HepG2 (cell line): Measurements from ENCODE around the gene ACBD5. TPM values are rescaled to one million over a fixed set of nuclear protein-coding genes. Genes with fewer than 3 reads are reported as not detected.
A peak's percentile ranks its signal among the peaks of the same experiment; 100 is the strongest.

Source experiments
- AGO2 ChIP-seq: fragments of 200-400 bp; formaldehyde crosslinking; optimal IDR thresholded peaks from 2 replicates; pipeline ENCODE3; 2017; ENCODE audit warnings: mild to moderate bottlenecking, low read depth, low read length, moderate library complexity
- BORCS8-MEF2B ChIP-seq: sonication (generic); formaldehyde crosslinking; IDR thresholded peaks from 2 replicates; pipeline ENCODE4 v1.8.0; 2022; ENCODE audit warnings: mild to moderate bottlenecking, missing genetic modification reagents
- DR1 ChIP-seq: sonication (generic); formaldehyde crosslinking; IDR thresholded peaks from 2 replicates; pipeline ENCODE4 v1.8.0; 2021; ENCODE audit warnings: mild to moderate bottlenecking, missing genetic modification reagents, inconsistent platforms
- EZH2 ChIP-seq: conservative IDR thresholded peaks from 2 replicates; pipeline ENCODE4 v1.6.1; 2012; ENCODE audit warnings: mild to moderate bottlenecking, low read depth, low read length, moderate library complexity
- GZF1 ChIP-seq: sonication (generic); formaldehyde crosslinking; IDR thresholded peaks from 2 replicates; pipeline ENCODE4 v1.5.1; 2020; ENCODE audit warnings: mild to moderate bottlenecking, missing genetic modification reagents
- IKZF1 ChIP-seq: fragments of 450-650 bp; IDR thresholded peaks from 2 replicates; pipeline ENCODE4 v1.7.1; 2016
- JARID2 ChIP-seq: sonication (generic); formaldehyde crosslinking; IDR thresholded peaks from 2 replicates; pipeline ENCODE4 v1.8.1; 2023; ENCODE audit warnings: missing genetic modification reagents, inconsistent platforms; ENCODE audit not compliant: insufficient replicate concordance
- KLF6 ChIP-seq: IDR thresholded peaks from 2 replicates; pipeline ENCODE4 v1.8.0; 2016; ENCODE audit warnings: missing biosample characterization, missing genetic modification reagents
- MIXL1 ChIP-seq: IDR thresholded peaks from 2 replicates; pipeline ENCODE4 v1.6.1; 2016
- MTF2 ChIP-seq: sonication (generic); formaldehyde crosslinking; IDR thresholded peaks from 2 replicates; pipeline ENCODE4 v1.5.0; 2020; ENCODE audit warnings: missing genetic modification reagents, borderline replicate concordance
- NR2F6 ChIP-seq, 2 experiments: IDR thresholded peaks; 2 replicates each; pipeline ENCODE4 v1.6.1; 2016; ENCODE audit warnings: antibody characterized with exemption in 1 of 2, mild to moderate bottlenecking in 1 of 2
- RCOR2 ChIP-seq: IDR thresholded peaks from 2 replicates; pipeline ENCODE4 v1.6.1; 2016; ENCODE audit warnings: missing biosample characterization, missing genetic modification reagents
- WIZ ChIP-seq: sonication (generic); formaldehyde crosslinking; IDR thresholded peaks from 2 replicates; pipeline ENCODE4 v1.5.1; 2020; ENCODE audit warnings: mild to moderate bottlenecking, missing genetic modification reagents
- YEATS4 ChIP-seq: sonication (generic); formaldehyde crosslinking; IDR thresholded peaks from 2 replicates; pipeline ENCODE4 v1.4.0; 2020; ENCODE audit warnings: missing genetic modification reagents, borderline replicate concordance
- ZKSCAN1 ChIP-seq: fragments of 150-350 bp; IDR thresholded peaks from 2 replicates; pipeline ENCODE4 v1.6.1; 2014; ENCODE audit warnings: low read length
- ZNF431 ChIP-seq: sonication (generic); formaldehyde crosslinking; IDR thresholded peaks from 2 replicates; pipeline ENCODE4 v1.9.0; 2022; ENCODE audit warnings: missing genetic modification reagents, low read depth, mild to moderate bottlenecking, borderline replicate concordance
- ZNF639 ChIP-seq: conservative IDR thresholded peaks from 2 replicates; pipeline ENCODE4 v1.6.1; 2018; ENCODE audit warnings: missing genetic modification reagents
- ZSCAN12 ChIP-seq: sonication (generic); formaldehyde crosslinking; IDR thresholded peaks from 2 replicates; pipeline ENCODE4 v1.9.0; 2021; ENCODE audit warnings: mild to moderate bottlenecking, missing genetic modification reagents
- ZSCAN29 ChIP-seq: sonication (generic); formaldehyde crosslinking; conservative IDR thresholded peaks from 2 replicates; pipeline ENCODE4 v1.4.0; 2020; ENCODE audit warnings: mild to moderate bottlenecking, missing genetic modification reagents
- polyA plus RNA-seq, 8 experiments: library from polyadenylated mRNA; depleted of rRNA in 3 of 8; stranded (reverse) in 7 of 8; unstranded in 1 of 8; fragments of >200 nt; fragmentation: Illumina TruSeq in 4 of 8; extraction: Trizol in 4 of 8; gene quantifications; 2 replicates each; pipeline versions ENCODE4 v1.2.1 to v1.2.3, GENCODE V29; 2011 to 2016; ENCODE audit warnings: low read depth in 4 of 8, missing spikeins in 1 of 8, mixed read lengths in 1 of 8; ENCODE audit not compliant: insufficient read depth in 1 of 8
- total RNA-seq, 5 experiments: library from RNA; depleted of rRNA; stranded (reverse); fragments of >200 nt; fragmentation: Illumina TruSeq; extraction: Trizol; gene quantifications; 2 replicates each; pipeline ENCODE4 v1.2.3, GENCODE V29; 2016; ENCODE audit warnings: low read depth in 1 of 5
- TF ChIP-seq, protein P1 (sequence below): sonication (generic); formaldehyde crosslinking; IDR thresholded peaks from 2 replicates; pipeline ENCODE4 v1.5.1; 2020; ENCODE audit warnings: mild to moderate bottlenecking, missing genetic modification reagents, moderate library complexity
- TF ChIP-seq, protein P2 (sequence below): sonication (generic); formaldehyde crosslinking; IDR thresholded peaks from 2 replicates; pipeline ENCODE4 v1.5.0; 2020; ENCODE audit warnings: missing genetic modification reagents
- TF ChIP-seq, protein P3 (sequence below): sonication (generic); formaldehyde crosslinking; IDR thresholded peaks from 2 replicates; pipeline ENCODE4 v1.8.1; 2023; ENCODE audit warnings: mild to moderate bottlenecking, missing genetic modification reagents, borderline replicate concordance
- TF ChIP-seq, protein P4 (sequence below): IDR thresholded peaks from 2 replicates; pipeline ENCODE4 v1.6.1; 2016; ENCODE audit warnings: mild to moderate bottlenecking, missing biosample characterization, missing genetic modification reagents
- TF ChIP-seq, protein P5 (sequence below): IDR thresholded peaks from 2 replicates; pipeline ENCODE4 v1.6.1; 2016; ENCODE audit warnings: control low read depth

ACBD5 gene
- total and polyA plus RNA-seq, 2 of the 13 experiments (the other 11 are each of a cell fraction or from before 2014, with no cell fraction given): 10.3 to 14.8 TPM

GRCh38 chr10:27240212-27241009 is at the start of gene ACBD5 (continued):
- TF ChIP-seq WIZ (CRISPR knock-in tag): 0 out of 2 replicates have a peak, but pooled peaks have one; percentile 80
- TF ChIP-seq, protein P1, sequence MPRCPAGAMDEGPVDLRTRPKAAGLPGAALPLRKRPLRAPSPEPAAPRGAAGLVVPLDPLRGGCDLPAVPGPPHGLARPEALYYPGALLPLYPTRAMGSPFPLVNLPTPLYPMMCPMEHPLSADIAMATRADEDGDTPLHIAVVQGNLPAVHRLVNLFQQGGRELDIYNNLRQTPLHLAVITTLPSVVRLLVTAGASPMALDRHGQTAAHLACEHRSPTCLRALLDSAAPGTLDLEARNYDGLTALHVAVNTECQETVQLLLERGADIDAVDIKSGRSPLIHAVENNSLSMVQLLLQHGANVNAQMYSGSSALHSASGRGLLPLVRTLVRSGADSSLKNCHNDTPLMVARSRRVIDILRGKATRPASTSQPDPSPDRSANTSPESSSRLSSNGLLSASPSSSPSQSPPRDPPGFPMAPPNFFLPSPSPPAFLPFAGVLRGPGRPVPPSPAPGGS (CRISPR knock-in tag): no peak
- TF ChIP-seq GZF1 (CRISPR knock-in tag): no peak; the same call in 1 of the 2 replicates
- peak; percentile 55; the same call in 1 of the 2 replicates for TF ChIP-seq KLF6 (CRISPR knock-in tag)
- TF ChIP-seq AGO2: peak; percentile 2
- TF ChIP-seq DR1: peak; percentile 38; the same call in 1 of the 2 replicates
- TF ChIP-seq, protein P2, sequence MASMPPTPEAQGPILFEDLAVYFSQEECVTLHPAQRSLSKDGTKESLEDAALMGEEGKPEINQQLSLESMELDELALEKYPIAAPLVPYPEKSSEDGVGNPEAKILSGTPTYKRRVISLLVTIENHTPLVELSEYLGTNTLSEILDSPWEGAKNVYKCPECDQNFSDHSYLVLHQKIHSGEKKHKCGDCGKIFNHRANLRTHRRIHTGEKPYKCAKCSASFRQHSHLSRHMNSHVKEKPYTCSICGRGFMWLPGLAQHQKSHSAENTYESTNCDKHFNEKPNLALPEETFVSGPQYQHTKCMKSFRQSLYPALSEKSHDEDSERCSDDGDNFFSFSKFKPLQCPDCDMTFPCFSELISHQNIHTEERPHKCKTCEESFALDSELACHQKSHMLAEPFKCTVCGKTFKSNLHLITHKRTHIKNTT (CRISPR knock-in tag): no peak
- TF ChIP-seq, protein P3, sequence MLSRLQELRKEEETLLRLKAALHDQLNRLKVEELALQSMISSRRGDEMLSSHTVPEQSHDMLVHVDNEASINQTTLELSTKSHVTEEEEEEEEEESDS: no peak
- TF ChIP-seq ZNF639 (CRISPR knock-in tag): peak; percentile 73
- peak; percentile 56; the same call in 1 of the 2 replicates for TF ChIP-seq BORCS8-MEF2B (CRISPR knock-in tag)
- TF ChIP-seq ZNF431: no peak
- peak; percentile 31; the same call in 1 of the 2 replicates for TF ChIP-seq NR2F6 (IDR thresholded peaks at IDR 0.05)
- no peak; the same call in 1 of the 2 replicates for TF ChIP-seq NR2F6 (CRISPR knock-in tag; IDR thresholded peaks at IDR 0.05)
- TF ChIP-seq, protein P4, sequence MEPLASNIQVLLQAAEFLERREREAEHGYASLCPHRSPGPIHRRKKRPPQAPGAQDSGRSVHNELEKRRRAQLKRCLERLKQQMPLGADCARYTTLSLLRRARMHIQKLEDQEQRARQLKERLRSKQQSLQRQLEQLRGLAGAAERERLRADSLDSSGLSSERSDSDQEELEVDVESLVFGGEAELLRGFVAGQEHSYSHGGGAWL (CRISPR knock-in tag): no peak
- TF ChIP-seq ZKSCAN1: no peak
- no peak for TF ChIP-seq IKZF1
- TF ChIP-seq JARID2 (CRISPR knock-in tag): peak; percentile 39
- TF ChIP-seq MIXL1: peak; percentile 38; the same call in 1 of the 2 replicates
- peak; percentile 91 for TF ChIP-seq YEATS4 (CRISPR knock-in tag)
- TF ChIP-seq, protein P5, sequence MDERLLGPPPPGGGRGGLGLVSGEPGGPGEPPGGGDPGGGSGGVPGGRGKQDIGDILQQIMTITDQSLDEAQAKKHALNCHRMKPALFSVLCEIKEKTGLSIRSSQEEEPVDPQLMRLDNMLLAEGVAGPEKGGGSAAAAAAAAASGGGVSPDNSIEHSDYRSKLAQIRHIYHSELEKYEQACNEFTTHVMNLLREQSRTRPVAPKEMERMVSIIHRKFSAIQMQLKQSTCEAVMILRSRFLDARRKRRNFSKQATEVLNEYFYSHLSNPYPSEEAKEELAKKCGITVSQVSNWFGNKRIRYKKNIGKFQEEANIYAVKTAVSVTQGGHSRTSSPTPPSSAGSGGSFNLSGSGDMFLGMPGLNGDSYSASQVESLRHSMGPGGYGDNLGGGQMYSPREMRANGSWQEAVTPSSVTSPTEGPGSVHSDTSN (CRISPR knock-in tag): no peak
- TF ChIP-seq ZSCAN12 (CRISPR knock-in tag): no peak
- no peak for TF ChIP-seq EZH2
- peak; percentile 55; the same call in 1 of the 2 replicates for TF ChIP-seq MTF2 (CRISPR knock-in tag)
- TF ChIP-seq RCOR2 (CRISPR knock-in tag): no peak
- no peak for TF ChIP-seq ZSCAN29
